ENCODE data around the gene ZNF831. TPM values are rescaled to one million over a fixed set of nuclear protein-coding genes. Genes with fewer than 3 reads are reported as not detected.

Gene ZNF831
- total RNA-seq, 1 donor: not detected

DNA sequence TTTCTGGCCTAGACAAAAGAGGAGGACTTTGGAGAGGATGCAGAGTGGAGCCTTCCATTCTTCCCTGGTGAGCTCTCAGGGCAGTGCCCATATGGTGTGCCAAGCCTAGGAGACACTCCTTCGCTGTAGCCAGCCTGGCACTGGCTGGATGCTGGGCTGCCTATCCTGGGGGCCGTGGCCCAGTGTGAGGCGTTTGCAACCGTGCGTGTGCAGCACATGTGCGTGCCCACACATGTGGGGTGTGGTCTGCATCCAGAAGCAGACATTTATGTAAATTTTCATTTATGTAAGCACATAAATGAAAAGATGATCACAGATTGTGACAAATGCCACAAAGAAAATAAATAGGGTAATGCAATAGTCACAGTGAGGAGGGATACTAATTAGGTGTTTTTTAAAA is 35.8 kb upstream of the ZNF831 start:
- no peaks in the 10 kb centered on the region for H3K36me3 ChIP-seq (ENCODE audit: insufficient read depth, low read length)
- DNase-seq (ENCODE audit: insufficient read length, low spot score, missing footprints): no peak
- no peak overlapping the region for H2AFZ ChIP-seq (ENCODE audit: low read length)
- H3K79me2 ChIP-seq (ENCODE audit: insufficient read depth, low read length): no peaks in the 10 kb centered on the region
- H3K4me2 ChIP-seq (ENCODE audit: insufficient read depth, low read length): no peak overlapping the region
- H3K27me3 ChIP-seq (ENCODE audit: insufficient read depth, low read length): no peaks in the 10 kb centered on the region
- H3K4me3 ChIP-seq (ENCODE audit: insufficient read depth, low read length): no peak overlapping the region
- H3K4me1 ChIP-seq (ENCODE audit: insufficient read depth, low read length): no peaks in the 10 kb centered on the region
- H3K27ac ChIP-seq (ENCODE audit: low read depth, low read length): no peak overlapping the region
- TF ChIP-seq, protein P1, sequence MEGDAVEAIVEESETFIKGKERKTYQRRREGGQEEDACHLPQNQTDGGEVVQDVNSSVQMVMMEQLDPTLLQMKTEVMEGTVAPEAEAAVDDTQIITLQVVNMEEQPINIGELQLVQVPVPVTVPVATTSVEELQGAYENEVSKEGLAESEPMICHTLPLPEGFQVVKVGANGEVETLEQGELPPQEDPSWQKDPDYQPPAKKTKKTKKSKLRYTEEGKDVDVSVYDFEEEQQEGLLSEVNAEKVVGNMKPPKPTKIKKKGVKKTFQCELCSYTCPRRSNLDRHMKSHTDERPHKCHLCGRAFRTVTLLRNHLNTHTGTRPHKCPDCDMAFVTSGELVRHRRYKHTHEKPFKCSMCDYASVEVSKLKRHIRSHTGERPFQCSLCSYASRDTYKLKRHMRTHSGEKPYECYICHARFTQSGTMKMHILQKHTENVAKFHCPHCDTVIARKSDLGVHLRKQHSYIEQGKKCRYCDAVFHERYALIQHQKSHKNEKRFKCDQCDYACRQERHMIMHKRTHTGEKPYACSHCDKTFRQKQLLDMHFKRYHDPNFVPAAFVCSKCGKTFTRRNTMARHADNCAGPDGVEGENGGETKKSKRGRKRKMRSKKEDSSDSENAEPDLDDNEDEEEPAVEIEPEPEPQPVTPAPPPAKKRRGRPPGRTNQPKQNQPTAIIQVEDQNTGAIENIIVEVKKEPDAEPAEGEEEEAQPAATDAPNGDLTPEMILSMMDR (IDR thresholded peaks at IDR 0.05; ENCODE audit: extremely low read depth, low read depth, low read length): no peak
- no peaks in the 10 kb centered on the region for H3K9me3 ChIP-seq (ENCODE audit: low read depth, low read length)
- H4K20me1 ChIP-seq (ENCODE audit: insufficient read depth, low read length): no peaks in the 10 kb centered on the region

DNA sequence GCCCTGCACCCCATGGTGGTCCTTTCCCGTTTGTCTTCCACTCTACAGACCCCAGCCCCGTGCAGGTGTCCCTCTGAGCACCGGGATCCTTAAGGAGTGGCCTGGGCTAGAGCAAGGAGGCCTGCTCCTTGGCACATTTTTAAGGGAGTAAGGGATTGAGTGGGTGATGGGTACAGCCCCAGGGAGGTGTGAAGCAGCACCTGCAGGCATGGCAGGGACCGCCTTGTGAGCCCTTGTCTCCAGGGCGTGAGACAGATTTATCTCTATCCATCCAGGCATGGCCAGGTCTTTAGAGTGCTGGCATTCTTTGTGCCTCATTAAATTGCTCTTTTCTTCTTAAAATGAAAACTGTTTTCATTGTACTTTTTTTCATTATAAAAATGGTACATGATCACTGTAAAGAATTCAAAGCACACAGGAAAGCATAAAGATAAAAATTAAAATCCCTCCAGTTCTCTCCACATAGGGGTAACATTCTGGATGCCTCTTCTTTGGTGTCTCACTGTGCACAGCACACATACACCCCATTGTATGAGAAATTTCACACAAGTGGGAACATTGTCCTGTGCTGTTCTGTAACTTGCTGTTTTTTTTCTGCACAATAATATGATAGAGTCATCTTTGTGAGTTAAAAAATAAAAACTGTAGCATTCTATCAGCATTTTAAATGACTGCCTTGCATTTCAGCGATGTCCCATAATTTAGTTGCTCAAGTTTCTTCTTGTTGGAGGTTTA is 31.9 kb upstream of the ZNF831 start:
- H3K79me2 ChIP-seq (ENCODE audit: insufficient read depth, low read length): no peaks in the 10 kb centered on the region
- no peak overlapping the region for H3K4me2 ChIP-seq (ENCODE audit: insufficient read depth, low read length)
- no peaks in the 10 kb centered on the region for H3K9me3 ChIP-seq (ENCODE audit: low read depth, low read length)
- H3K36me3 ChIP-seq (ENCODE audit: insufficient read depth, low read length): no peaks in the 10 kb centered on the region
- H3K4me3 ChIP-seq (ENCODE audit: insufficient read depth, low read length): no peak overlapping the region
- H3K27me3 ChIP-seq (ENCODE audit: insufficient read depth, low read length): no peaks in the 10 kb centered on the region
- H2AFZ ChIP-seq (ENCODE audit: low read length): no peak overlapping the region
- no peaks in the 10 kb centered on the region for H3K4me1 ChIP-seq (ENCODE audit: insufficient read depth, low read length)
- DNase-seq (ENCODE audit: insufficient read length, low spot score, missing footprints): no peak
- TF ChIP-seq, protein P1 (IDR thresholded peaks at IDR 0.05; ENCODE audit: extremely low read depth, low read depth, low read length): no peak
- H3K27ac ChIP-seq (ENCODE audit: low read depth, low read length): no peak overlapping the region
- H4K20me1 ChIP-seq (ENCODE audit: insufficient read depth, low read length): no peaks in the 10 kb centered on the region

DNA sequence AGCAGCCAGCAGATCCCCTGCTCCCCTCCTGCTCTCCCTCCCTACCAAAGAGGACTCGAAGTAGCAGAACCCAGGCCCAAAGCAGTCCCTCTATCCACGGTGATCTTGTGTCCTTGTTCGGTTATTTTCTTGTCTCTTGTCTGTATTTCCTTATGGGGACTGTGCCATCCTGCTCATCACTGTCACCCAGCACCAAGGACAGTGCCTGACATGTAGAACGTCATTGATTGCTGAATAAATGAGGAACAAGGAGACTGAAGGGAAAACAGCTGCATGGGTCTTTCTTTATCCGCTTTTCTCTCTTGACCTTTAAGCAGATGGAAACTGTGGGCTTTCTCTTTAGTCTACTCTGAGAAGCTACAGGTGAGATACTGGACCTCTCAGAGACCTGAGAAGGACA is 29.4 kb upstream of the ZNF831 start:
- no peak for DNase-seq (ENCODE audit: insufficient read length, low spot score, missing footprints)
- no peak overlapping the region for H3K4me3 ChIP-seq (ENCODE audit: insufficient read depth, low read length)

DNA sequence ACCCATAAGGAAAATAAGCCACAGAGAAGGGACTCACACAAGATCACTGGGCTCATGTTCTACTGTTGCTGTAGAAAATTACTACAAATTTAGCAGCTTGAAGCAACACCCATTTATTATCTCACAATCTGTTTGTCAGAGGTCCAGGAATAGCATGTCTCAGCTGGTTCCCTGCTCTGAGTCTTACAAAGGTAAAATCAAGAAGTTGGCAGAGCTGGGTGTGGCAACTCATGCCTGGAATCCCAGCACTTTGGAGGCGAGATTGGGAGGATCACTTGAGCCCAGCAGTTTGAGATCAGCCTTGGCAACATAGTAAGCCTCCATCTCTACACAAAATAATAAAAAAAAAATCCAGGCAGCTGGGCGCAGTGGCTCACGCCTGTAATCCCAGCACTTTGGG is 28.5 kb upstream of the ZNF831 start:
- Histone ChIP-seq H3K4me3 (ENCODE audit: insufficient read depth, low read length) (no peak overlapping the region), H3K27me3 (ENCODE audit: insufficient read depth, low read length) (no peaks in the 10 kb centered on the region), H3K36me3 (ENCODE audit: insufficient read depth, low read length) (no peaks in the 10 kb centered on the region), H3K4me2 (ENCODE audit: insufficient read depth, low read length) (no peak overlapping the region), H3K9me3 (ENCODE audit: low read depth, low read length) (no peaks in the 10 kb centered on the region), H4K20me1 (ENCODE audit: insufficient read depth, low read length) (no peaks in the 10 kb centered on the region), H3K27ac (ENCODE audit: low read depth, low read length) (no peak overlapping the region), H2AFZ (ENCODE audit: low read length) (no peak overlapping the region), H3K79me2 (ENCODE audit: insufficient read depth, low read length) (no peaks in the 10 kb centered on the region), H3K4me1 (ENCODE audit: insufficient read depth, low read length) (no peaks in the 10 kb centered on the region)
- TF ChIP-seq, protein P1 (IDR thresholded peaks at IDR 0.05; ENCODE audit: extremely low read depth, low read depth, low read length): no peak
- DNase-seq (ENCODE audit: insufficient read length, low spot score, missing footprints): no peak

More for the DNA sequence above, 29.4 kb upstream of the ZNF831 start:
- no peaks in the 10 kb centered on the region for H3K36me3 ChIP-seq (ENCODE audit: insufficient read depth, low read length)
- no peaks in the 10 kb centered on the region for H3K79me2 ChIP-seq (ENCODE audit: insufficient read depth, low read length)
- no peak overlapping the region for H3K27ac ChIP-seq (ENCODE audit: low read depth, low read length)
- no peak overlapping the region for H3K4me2 ChIP-seq (ENCODE audit: insufficient read depth, low read length)
- H2AFZ ChIP-seq (ENCODE audit: low read length): no peak overlapping the region
- no peaks in the 10 kb centered on the region for H3K27me3 ChIP-seq (ENCODE audit: insufficient read depth, low read length)
- no peaks in the 10 kb centered on the region for H3K9me3 ChIP-seq (ENCODE audit: low read depth, low read length)
- no peaks in the 10 kb centered on the region for H4K20me1 ChIP-seq (ENCODE audit: insufficient read depth, low read length)
- TF ChIP-seq, protein P1 (IDR thresholded peaks at IDR 0.05; ENCODE audit: extremely low read depth, low read depth, low read length): no peak
- no peaks in the 10 kb centered on the region for H3K4me1 ChIP-seq (ENCODE audit: insufficient read depth, low read length)
